Neural progenitor cell (in vitro differentiated cells): ENCODE data around the gene FBXO4.

Source experiments
- EZH2 ChIP-seq: fragments of 200-600 bp; sonication (generic); IDR thresholded peaks from 2 replicates; pipeline ENCODE4 v1.6.1; 2017; ENCODE audit warnings: antibody characterized with exemption, mild to moderate bottlenecking, moderate library complexity
- TF ChIP-seq, protein P1 (sequence below): fragments of 200-600 bp; sonication (generic); IDR thresholded peaks from 2 replicates; pipeline ENCODE4 v1.5.1; 2017; ENCODE audit warnings: antibody characterized with exemption, mild to moderate bottlenecking

DNA sequence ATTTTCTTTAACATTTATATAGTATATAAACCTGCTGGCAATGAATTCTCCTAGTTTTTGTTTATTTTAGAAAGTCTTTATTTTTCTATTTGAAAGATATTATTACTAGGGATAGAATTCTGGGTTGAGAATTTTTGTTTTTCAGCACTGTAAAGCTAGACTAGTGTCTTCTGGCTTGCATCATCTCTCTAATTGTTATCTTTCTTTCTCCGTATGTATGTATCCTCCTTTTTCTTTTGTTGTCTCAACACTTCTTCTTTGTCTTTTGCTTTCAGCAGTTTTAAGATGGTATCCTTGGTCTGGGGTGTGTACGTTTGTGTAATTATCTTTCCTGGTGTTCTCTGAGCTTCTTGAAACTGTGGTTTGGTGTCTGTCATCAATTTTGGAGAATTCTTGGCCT, 48.8 kb downstream of the FBXO4 start:
- TF ChIP-seq, protein P1, sequence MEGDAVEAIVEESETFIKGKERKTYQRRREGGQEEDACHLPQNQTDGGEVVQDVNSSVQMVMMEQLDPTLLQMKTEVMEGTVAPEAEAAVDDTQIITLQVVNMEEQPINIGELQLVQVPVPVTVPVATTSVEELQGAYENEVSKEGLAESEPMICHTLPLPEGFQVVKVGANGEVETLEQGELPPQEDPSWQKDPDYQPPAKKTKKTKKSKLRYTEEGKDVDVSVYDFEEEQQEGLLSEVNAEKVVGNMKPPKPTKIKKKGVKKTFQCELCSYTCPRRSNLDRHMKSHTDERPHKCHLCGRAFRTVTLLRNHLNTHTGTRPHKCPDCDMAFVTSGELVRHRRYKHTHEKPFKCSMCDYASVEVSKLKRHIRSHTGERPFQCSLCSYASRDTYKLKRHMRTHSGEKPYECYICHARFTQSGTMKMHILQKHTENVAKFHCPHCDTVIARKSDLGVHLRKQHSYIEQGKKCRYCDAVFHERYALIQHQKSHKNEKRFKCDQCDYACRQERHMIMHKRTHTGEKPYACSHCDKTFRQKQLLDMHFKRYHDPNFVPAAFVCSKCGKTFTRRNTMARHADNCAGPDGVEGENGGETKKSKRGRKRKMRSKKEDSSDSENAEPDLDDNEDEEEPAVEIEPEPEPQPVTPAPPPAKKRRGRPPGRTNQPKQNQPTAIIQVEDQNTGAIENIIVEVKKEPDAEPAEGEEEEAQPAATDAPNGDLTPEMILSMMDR = no peak
- no peak for TF ChIP-seq EZH2
